NCI-H460 (cell line): ENCODE data around the gene OR8G5. TPM values are rescaled to one million over a fixed set of nuclear protein-coding genes. Genes with fewer than 3 reads are reported as not detected.
"Not testable (repeated sequence)": the region's sequence is repeated elsewhere in the genome, so short reads cannot be mapped to it uniquely, and the experiment has no call there.

Source experiments
- DNase-seq: peaks from one replicate; pipeline ENCODE4 v3.0.0-alpha.2; 2016; ENCODE audit warnings: low read depth; ENCODE audit errors: extremely low read depth
- polyA plus RNA-seq: library from polyadenylated mRNA; depleted of rRNA; stranded (reverse); fragments of >200 nt; gene quantifications from 2 replicates; pipeline ENCODE4 v1.2.3, GENCODE V29; 2014; cell fraction: nucleus; rRNA removed
- total RNA-seq: library from RNA; depleted of rRNA; stranded (reverse); fragments of >200 nt; shearing (Covaris generic); gene quantifications from 2 replicates; pipeline ENCODE4 v1.2.3, GENCODE V29; 2014; rRNA removed

The OR8G5 gene, protein sequence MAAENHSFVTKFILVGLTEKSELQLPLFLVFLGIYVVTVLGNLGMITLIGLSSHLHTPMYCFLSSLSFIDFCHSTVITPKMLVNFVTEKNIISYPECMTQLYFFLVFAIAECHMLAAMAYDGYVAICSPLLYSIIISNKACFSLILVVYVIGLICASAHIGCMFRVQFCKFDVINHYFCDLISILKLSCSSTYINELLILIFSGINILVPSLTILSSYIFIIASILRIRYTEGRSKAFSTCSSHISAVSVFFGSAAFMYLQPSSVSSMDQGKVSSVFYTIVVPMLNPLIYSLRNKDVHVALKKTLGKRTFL
- not detected in 2 replicates for total RNA-seq
- polyA plus RNA-seq: not detected in 2 replicates

DNA sequence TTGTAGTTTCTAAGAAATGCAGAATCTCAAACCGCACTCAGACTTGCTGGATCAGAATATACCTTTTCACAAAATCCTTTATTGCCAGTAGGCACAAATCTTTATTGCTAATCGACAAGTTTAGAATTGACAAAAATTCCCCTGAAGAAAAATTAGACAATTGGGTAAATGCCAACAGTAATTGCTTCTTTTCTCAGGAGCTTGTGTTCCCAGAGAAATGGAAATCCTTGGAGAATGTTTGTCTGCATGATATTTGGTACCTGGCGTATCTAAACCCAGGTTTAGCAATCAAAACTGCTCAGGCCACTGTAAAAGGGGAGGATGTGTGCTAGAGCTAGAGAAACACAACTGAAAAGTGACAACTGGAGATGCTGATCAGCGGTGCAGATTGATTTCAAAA is at the start of gene OR8G5:
OR8G5 (plus strand) TSS at position 301 of the 400 bp plus-strand sequence. CDS start 8,556 bp downstream, outside the sequence.
- no peak for DNase-seq

DNA sequence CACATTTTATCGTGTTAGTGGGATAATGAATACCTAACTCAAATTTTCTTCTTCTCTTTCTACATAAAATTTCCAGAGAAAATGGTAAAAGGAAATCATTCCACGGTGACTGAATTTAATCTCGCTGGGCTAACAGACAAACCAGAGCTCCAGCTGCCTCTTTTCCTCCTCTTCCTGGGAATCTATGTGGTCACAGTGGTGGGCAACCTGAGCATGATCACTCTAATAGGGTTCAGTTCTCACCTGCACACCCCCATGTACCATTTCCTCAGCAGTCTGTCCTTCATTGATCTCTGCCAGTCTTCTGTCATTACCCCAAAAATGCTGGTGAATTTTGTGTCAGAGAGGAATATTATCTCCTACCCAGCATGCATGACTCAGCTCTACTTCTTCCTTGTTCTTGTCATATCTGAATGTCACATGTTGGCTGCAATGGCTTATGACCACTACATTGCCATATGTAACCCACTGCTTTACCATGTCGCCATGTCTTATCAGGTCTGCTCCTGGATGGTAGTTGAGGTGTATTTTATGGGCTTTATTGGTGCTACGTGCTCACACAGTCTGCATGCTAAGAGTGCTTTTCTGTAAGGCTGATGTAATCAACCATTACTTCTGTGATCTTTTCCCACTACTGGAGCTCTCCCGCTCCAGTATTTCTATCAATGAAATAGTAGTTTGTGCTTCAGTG is 48.9 kb upstream of the OR8G5 start:
- no peak for DNase-seq

- DNase-seq: no peak
Observed at GRCh38 chr11:124209824-124210357, 46.3 kb upstream of the OR8G5 start.

DNA sequence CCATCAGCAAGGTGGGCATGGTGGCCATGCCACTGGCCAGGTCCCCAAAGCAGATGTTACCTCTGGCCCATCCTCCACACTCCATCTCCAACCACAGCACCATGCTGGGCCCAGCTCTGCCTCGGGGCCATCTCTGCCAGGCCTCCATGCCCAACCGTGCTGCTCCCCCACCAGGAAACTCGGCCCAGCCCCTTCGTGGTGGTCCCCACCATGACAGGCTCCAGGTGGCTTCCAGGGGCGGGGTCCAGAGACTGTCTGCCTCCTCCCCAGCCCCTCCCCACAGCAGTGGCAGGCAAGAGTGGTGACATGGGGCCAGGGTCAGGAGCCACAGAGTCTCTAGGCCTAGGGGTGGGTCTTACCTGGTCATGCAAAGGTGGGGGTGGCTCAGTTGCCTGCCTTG is 45.8 kb upstream of the OR8G5 start:
- DNase-seq: no peak

DNA sequence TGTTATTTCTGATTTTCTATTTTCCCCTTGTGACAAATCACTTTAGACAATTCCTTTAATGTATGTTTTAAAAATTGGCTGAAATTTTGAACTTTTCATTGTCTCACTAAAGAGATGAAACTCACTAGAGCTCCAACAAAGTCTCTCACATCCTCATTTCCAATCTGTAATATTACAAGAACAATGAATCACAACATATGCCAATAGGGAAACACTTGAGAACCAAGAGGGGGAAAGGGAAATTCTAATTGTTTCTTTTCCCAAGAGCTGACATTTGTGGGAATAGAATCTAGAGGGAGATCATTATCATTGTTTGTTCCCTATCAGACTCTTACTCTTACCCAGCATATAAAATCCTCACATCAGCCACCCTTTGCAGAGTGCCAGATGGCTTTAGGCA is 44.9 kb upstream of the OR8G5 start:
- no peak for DNase-seq

DNA sequence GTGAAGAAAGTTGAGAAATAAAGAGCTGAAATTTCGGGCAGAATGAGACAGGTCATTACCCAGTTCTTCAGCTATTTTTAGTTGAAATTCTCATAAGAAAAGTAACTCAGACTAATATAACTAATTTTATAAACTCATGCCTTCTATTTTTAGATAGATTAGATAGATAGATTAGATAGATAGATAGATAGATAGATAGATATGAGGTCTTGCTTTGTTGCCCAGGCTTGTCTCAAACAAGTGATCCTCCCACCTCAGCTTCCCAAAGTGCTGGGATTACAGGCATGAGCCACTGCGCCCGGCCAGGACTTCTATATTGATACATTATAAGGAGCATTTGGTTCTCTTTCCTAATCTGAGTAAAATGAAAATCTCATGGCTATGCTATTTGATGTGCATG is 42.1 kb upstream of the OR8G5 start:
- no peak for DNase-seq

GRCh38 chr11:124219126-124219525 is 37.0 kb upstream of the OR8G5 start:
- DNase-seq: no peak

DNA sequence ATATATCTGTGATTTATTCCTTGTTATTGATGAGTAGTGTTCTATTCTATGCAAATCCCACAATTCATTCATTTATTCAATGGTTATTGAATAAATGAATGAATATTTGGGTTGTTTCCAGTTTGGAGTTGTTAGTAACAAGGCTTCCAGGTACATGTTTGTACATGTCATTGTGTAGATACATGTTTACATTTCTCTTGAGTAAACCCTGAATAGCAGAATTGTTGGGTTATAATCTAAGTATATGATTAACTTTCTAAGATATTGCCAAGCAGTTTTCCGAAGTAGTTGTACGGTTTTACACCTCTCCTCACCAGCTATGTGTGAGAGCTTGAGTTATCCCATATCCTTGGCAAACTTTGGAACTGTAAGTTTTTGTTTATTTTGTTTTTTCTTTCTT is 33.8 kb upstream of the OR8G5 start:
- DNase-seq: no peak

DNA sequence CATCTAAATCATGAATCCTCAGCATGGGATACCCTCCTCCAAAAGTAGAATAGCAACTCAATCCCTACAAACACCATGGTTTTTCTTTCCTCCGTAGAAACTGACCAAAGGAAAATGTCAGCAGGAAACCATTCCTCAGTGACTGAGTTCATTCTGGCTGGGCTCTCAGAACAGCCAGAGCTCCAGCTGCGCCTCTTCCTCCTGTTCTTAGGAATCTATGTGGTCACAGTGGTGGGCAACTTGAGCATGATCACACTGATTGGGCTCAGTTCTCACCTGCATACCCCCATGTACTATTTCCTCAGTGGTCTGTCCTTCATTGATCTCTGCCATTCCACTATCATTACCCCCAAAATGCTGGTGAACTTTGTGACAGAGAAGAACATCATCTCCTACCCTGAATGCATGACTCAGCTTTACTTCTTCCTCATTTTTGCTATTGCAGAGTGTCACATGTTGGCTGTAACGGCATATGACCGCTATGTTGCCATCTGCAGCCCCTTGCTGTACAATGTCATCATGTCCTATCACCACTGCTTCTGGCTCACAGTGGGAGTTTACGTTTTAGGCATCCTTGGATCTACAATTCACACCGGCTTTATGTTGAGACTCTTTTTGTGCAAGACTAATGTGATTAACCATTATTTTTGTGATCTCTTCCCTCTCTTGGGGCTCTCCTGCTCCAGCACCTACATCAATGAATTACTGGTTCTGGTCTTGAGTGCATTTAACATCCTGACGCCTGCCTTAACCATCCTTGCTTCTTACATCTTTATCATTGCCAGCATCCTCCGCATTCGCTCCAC is 31.4 kb upstream of the OR8G5 start:
- DNase-seq: not testable (repeated sequence)

GRCh38 chr11:124225471-124225870 is 30.7 kb upstream of the OR8G5 start:
- no peak for DNase-seq

DNA sequence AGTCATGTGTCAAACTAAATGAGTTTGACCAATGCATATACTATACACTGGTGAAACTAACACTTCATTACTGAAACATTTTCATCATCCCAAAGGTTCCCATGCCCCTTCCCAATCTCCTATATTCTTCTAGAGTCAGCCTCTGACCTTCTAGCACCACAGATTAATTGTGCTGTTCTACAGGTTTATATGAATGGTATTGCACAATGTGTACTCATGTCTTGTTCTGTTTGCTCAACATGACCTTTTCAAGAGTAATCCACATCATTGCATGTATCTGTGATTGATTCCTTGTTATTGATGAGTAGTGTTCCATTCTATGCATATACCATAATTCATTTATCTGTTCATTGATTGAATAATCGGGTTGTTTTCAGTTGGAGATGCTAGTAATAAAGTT is 22.8 kb upstream of the OR8G5 start:
- DNase-seq: no peak

- no peak for DNase-seq
Observed at GRCh38 chr11:124238512-124238911, 17.7 kb upstream of the OR8G5 start.

- no peak for DNase-seq
Observed at GRCh38 chr11:124240621-124241397, 15.4 kb upstream of the OR8G5 start, which contains the start of gene OR8G1. OR8G1 (plus strand) TSS chr11:124241095; CDS start chr11:124249676, 8,581 bp downstream.

DNA sequence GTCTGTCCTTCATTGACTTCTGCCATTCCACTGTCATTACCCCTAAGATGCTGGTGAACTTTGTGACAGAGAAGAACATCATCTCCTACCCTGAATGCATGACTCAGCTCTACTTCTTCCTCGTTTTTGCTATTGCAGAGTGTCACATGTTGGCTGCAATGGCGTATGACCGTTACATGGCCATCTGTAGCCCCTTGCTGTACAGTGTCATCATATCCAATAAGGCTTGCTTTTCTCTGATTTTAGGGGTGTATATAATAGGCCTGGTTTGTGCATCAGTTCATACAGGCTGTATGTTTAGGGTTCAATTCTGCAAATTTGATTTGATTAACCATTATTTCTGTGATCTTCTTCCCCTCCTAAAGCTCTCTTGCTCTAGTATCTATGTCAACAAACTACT is 6.3 kb upstream of the OR8G5 start:
- not testable (repeated sequence) for DNase-seq

DNA sequence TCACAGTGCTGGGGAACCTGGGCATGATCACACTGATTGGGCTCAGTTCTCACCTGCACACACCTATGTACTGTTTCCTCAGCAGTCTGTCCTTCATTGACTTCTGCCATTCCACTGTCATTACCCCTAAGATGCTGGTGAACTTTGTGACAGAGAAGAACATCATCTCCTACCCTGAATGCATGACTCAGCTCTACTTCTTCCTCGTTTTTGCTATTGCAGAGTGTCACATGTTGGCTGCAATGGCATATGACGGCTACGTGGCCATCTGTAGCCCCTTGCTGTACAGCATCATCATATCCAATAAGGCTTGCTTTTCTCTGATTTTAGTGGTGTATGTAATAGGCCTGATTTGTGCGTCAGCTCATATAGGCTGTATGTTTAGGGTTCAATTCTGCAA is 8.9 kb downstream of the OR8G5 start:
- DNase-seq: not testable (repeated sequence)

GRCh38 chr11:124270886-124271285 is 14.7 kb downstream of the OR8G5 start:
- not testable (repeated sequence) for DNase-seq

- DNase-seq: no peak
Observed at GRCh38 chr11:124274000-124274399, 17.8 kb downstream of the OR8G5 start.

GRCh38 chr11:124276081-124276480 is 19.9 kb downstream of the OR8G5 start:
- DNase-seq: no peak

- no peak for DNase-seq
Observed at GRCh38 chr11:124277207-124277606, 21.0 kb downstream of the OR8G5 start.

DNA sequence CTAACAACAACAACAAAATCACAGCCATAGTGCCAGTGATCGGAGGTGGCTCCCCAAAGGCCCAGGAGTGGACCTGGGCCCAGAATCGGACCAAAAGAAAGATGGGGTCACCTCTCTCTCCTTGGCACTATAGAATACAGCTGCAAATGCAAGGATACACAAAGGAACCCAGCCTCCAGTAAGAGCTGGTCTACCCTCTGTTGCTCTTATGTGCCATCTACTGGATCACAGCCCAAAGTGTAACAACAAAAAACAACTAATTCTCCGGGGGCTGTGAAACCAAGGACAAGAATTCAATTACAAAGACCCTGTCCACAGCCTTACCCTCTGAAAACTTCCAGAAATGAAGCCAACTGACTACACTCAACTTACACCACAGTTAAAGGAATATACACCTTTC is 21.6 kb downstream of the OR8G5 start:
- DNase-seq: peak; percentile 19
